Hematopoietic multipotent progenitor cell treated with erythropoietin and hydrocortisone succinate and interleukin-3 and kit ligand, for 17 days (in vitro differentiated cells): ENCODE data around the gene FOXP2.

Experiments
- DNase-seq: peaks from one replicate; pipeline ENCODE4 v3.0.0-alpha.2; 2015; ENCODE audit warnings: low spot score

The FOXP2 gene

DNA sequence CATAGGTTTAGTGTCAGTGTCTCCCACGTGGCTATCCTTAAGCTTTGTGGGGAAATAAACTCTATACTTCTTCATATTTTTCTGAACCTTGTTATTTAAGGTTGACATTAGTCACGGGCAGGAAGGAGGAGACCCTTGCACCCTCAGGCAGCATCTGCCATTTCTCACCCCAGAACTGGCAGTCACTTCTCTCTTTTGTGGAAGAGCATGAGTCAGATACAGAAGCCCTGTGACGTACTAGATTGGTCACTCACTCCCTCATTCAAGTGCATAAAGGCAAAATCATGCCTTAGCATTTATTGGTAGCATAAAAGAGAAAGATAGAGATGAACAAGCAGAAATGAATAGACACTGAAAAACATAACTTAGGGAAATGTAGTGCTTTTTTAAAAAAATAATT, 301.3 kb downstream of the FOXP2 start:
- no peak for DNase-seq

DNA sequence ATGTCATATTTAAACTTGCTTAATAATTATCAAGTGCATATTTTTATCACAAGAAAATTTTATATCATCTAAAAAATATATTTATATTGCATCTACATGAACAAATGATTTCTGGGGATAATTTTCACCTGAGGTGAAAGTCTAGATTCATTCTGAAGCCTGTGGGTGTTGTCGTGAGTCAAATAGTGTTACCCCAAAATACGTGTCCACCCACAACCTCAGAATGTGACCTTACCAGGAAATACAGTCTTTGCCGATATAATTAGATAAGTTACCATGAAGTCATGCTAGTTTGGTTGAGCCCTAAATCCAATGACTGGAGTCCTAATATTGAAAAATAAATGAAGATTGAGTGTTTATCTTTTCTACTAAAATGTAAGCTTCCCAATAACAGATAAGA, 304.2 kb downstream of the FOXP2 start:
- DNase-seq, result no peak

DNA sequence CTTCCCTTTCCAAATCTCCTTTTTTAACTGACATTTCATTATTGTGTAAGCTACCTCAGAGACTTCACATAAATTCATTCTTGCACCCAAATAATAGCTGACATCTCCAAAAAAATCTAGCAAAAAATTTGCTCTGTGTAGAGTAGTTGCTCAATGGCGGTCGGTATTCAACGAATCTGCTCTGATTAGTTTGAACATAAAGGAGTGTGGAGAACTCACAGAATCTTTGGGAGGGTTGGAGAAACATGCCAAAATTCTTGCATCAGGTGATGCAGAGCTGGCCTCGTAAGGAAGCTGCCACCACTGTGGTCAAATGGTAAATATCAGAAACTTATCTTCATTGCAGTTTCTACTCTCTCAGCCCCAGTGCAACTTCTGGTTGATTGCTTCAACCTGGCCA, 306.1 kb downstream of the FOXP2 start:
- no peak for DNase-seq

DNA sequence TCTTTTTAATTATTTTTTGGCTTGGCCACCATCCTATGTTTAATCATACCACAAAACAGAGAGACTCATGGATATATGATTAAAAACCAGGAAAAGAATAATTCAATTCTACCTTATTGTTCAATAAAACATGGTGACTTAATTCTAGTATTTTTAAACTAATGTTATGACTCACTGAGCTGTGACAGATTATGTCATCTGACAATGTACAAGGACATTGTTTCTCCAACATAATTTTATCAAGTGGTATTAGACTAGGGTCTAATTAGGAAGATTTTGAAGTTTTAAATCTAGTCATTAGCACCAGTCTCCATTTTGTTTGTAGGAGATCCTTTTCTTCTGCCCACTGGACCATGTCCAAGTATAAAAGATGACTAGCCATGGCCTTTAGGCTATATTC, 307.9 kb downstream of the FOXP2 start:
- no peak for DNase-seq

DNA sequence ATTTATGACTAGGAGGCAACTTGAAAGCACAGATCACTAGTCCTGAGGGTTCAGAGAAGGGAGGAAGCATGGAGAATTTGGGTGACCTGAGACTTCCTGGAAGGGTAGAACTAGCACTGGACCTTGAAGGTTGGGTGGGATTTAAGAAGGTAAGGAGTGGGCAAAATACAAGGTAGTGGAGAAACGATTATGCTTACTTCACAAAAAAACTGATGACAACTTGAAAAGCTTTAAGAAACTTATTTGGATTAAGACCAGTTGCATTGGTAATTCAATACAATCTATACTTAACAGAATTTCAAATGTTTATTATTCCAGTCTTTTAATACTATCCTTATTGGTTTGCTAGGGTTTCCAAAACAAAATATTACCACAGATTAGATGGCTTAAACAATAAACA, 308.7 kb downstream of the FOXP2 start:
- DNase-seq, result no peak

DNA sequence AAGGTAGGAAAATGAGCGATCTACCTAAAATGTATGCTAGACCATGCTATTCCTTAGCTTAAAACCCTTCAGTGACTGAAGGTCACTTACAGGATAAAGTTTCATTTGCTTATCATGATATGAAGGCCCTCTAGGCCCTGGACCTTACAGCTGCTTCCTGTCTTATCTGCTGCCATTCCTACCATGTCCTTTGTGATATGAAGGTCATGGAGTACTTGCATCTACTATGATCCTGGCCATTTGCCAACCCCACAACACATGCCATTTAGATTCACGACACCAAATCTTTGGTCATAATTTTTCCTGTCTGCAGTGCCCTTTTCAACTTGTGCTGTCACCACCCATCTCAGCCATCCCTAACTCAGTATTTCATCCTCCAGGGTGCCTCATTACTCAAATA, 325.5 kb downstream of the FOXP2 start:
- DNase-seq, result no peak

DNA sequence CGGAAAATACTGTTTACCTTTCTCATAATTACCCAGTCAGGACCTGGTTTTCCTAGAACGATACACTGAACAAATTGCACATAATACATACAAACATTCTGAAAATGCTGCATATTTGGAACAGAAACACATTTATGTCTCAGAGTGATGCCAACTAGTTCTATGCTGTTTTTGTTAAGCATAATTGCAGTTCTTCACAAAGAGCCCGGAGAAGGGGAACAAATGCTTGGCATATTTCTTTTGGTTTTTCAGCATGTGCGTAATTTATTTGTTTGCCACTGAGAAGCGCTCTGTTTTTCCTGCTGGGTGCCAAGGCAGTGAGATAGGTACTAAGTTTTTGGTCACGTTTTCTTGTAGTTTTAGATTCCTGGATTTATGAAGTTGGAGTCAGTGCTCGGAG, 326.3 kb downstream of the FOXP2 start:
- DNase-seq, result no peak

DNA sequence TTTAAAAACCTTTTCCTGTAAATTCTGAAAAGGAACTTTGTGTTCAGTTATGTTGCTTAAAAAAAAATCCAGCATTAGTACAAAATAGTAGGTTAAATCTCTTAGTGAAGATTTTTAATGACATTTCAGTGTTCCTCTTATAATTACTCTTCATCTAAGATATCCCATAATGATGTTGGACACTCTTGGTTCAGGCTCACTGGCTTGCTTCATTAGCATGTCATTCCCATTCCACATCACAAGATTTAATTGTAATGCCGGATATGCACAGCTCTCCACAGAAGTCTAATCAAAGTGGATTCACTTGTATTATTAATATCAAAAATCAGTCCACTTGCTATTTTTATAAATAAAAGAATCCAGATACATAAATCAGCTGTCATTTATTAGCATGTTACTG, 327.3 kb downstream of the FOXP2 start:
- DNase-seq, result no peak
